GM12864 (cell line): Measurements from ENCODE around the gene PADI2.

Experiments used
- DNase-seq: peaks from one replicate; pipeline ENCODE4 v3.0.0-alpha.2; 2011; ENCODE audit warnings: low read depth
- H3K4me3 ChIP-seq: 2 replicates; pipeline ENCODE4 v1.5.1; 2011; ENCODE audit warnings: mild to moderate bottlenecking, low read depth, low read length, control low read depth
- TF ChIP-seq, protein P1 (sequence below): IDR thresholded peaks from 2 replicates; pipeline ENCODE4 v1.5.1; 2011; ENCODE audit warnings: low read depth, mild to moderate bottlenecking, moderate library complexity, low read length, control low read depth, inconsistent platforms; ENCODE audit errors: missing control alignments

PADI2 gene

DNA sequence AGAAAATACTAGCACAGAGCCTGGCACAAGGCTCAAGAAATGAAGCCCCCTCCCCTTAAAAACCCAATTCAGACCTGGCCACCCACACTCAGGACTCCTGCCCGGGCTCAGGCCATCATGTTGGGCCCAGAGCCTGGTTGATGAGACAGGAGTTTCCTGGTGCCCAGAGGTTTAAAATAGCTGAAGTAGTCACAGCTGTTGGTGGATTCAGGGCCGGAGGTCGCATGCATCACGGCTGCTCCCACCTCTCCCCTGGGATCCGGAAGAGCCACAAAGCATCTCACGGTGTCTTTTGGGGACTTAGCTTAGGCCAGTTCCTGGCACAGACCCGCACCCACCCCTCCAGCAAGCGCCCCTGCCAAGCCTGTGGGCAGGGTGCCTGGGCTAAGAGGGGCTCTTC lies 2.6 kb upstream of the PADI2 start:
- no peak overlapping the region for H3K4me3 ChIP-seq
- no peak for DNase-seq
- TF ChIP-seq, protein P1, sequence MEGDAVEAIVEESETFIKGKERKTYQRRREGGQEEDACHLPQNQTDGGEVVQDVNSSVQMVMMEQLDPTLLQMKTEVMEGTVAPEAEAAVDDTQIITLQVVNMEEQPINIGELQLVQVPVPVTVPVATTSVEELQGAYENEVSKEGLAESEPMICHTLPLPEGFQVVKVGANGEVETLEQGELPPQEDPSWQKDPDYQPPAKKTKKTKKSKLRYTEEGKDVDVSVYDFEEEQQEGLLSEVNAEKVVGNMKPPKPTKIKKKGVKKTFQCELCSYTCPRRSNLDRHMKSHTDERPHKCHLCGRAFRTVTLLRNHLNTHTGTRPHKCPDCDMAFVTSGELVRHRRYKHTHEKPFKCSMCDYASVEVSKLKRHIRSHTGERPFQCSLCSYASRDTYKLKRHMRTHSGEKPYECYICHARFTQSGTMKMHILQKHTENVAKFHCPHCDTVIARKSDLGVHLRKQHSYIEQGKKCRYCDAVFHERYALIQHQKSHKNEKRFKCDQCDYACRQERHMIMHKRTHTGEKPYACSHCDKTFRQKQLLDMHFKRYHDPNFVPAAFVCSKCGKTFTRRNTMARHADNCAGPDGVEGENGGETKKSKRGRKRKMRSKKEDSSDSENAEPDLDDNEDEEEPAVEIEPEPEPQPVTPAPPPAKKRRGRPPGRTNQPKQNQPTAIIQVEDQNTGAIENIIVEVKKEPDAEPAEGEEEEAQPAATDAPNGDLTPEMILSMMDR, result no peak

DNA sequence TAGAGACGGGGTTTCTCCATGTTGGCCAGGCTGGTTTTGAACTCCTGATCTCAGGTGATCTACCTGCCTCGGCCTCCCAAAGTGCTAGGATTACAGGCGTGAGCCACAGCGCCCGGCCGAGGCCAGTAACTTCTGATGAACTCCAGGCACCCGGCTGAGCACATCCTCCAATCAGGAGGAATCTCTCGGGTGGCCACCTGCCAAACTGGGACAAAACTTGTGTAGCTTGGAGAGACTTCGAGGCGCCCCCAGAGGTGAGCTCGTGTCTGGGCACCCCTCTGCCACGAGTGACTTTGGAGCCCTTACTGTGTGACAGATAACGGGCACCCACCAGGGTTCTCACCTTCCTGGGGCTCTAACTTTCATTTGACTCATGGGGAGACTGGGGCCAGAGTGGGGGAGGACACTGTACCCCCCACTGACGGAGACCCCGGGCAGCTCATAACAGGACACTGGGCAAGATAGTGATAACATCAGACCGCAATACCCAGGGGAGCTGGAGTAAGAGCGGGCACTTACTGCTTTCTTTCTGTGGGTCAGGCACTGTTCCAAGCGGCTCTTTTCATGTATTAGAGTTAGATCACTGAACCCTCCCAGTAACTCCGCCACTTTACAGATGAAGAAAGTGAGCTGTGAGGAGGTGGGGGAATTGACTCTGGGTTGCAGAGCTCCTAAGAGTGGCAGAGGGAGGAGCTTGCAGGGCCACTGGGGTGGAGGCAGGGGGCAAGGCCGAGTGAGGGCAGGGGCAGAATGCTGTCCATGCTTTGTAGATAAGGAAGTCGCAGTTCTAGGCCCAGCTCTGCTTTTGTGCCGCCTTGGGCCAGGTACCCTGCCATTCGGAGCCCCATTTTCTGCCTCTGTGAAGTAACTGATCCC lies 1.9 kb upstream of the PADI2 start:
- H3K4me3 ChIP-seq, result no peak overlapping the region
- DNase-seq, result no peak
- TF ChIP-seq, protein P1, result no peak

DNA sequence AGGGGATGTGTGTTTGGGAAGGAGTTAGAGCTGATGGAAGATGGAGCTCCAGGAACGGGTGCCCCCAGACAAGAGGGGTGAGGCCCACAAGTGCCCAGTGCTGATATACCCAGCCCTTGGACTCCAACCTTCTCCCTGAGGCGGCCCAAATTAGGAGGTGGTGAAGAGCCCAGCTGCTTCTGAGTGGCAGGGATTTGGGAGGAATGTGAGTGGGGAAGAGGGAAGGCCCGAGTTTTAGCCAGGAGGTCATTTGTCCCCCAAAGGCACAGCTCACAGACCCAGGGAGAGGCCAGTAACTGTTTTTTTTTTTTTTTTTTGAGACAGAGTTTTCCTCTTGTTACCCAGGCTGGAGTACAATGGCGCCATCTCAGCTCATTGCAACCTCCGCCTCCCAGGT lies 1.2 kb upstream of the PADI2 start:
- no peak overlapping the region for H3K4me3 ChIP-seq
- DNase-seq, result no peak
- TF ChIP-seq, protein P1, result no peak

DNA sequence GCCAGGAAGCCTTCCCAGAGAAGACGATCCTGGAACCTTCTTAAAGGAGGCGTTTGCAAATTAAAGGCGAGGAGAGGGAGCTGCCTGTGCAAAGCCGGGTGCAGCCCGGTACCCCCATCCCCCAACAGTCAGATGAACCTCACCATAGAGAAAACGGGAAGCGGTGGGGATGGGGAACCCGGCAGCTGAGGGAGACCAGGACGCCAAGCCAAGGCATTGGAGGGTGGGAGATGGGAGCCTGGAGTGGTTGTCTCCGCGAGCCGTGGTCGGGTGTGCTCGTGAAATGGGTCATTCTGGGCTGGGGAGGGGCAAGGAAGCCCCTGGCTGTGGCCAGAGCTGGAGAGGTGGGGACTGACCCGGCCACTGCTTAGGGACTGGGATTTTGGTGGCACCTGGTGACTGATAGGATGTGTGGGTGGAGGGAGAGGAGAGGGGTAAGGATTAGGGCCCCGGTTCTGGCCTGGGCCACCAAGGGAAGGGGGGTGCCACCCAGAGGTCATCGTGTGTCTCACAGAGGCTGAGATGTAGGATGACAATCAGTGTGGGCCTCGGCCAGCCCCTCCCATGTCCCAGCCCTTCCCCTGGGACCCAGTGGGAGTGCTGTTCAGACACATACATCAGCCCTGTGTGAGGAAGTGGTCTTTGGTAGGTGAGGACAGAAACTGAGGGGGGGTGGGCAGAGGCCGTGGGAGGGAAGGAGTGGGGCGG lies 676 bp upstream of the PADI2 start:
- TF ChIP-seq, protein P1, result peak; percentile 8
- no peak for DNase-seq
- H3K4me3 ChIP-seq, result peak overlapping the region; percentile 29

DNA sequence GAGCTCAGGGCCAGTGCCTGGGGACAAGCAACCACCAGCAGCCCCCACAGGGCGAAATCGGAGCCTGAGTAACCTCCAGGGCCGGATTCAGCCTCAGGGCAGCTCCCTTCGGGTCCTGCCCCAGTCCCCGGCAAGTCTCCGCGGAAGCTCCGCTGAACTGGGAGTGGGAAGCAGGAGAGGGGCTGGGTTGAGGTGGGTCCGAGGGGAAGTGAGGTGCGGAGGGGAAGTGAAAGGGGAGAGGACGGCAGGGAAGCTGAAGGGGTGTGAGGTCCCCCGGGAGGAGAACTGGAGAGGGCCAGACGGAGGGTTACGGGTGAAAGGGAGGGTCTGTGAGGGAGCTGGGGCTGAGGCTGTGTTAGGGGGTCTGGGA lies 560 bp downstream of the PADI2 start:
- TF ChIP-seq, protein P1, result no peak
- DNase-seq, result no peak
- H3K4me3 ChIP-seq, result peak overlapping the region; percentile 34; the same call in 1 of the 2 replicates

DNA sequence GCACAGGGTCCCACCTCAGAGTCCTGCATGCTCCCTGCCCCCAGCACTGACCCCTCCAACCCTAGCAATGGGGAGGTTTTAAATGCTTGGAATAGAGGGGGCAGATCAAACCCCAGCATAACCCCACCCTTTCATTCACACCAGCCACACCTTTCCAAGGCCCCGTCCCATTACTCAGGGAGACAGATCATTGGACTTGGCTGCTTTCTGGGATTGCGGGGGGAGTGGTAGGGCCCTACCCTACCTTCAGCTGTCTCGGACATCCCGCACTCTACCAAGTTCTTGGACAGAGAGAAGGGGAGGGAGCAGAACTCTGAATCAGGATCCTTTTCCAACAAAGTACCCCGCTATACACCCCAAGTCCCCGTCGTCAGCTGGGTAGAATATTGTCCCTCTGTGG lies 983 bp downstream of the PADI2 start:
- DNase-seq, result no peak
- H3K4me3 ChIP-seq, result no peak overlapping the region
- TF ChIP-seq, protein P1, result no peak
